Measurements from ENCODE around the gene RFESD. TPM values are rescaled to one million over a fixed set of nuclear protein-coding genes. Genes with fewer than 3 reads are reported as not detected.
A peak's percentile ranks its signal among the peaks of the same experiment; 100 is the strongest.

Gene RFESD
- total RNA-seq, 1 donor from 2014 or later = 3.1 TPM

DNA sequence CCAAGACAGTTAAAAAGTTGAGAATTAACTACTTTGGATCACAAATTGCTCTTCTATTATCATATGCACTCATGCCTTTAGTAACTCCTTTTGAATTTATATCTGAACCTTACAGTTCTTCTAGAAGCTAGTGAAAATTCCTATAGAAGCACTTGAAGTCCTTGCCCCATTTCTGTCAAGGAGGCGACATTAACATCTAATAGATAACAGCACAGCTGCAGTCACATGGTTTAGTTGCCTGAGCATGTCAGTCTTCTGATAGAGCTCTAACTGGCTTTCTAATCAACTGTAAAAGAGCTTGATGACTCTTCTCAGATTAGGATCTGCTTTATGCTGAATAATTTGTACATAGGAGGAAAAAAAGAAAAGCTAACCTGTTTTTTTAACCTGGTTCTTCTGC lies 9.0 kb downstream of the RFESD start:
- Histone ChIP-seq H3K36me3 (ENCODE audit: control insufficient read depth in 3 of 3, insufficient read depth in 3 of 3, low read length in 3 of 3) (peaks cover 0 to 9% (median 7%) of the 10 kb centered on the region in 3 donors), H3K27me3 (ENCODE audit: control insufficient read depth in 3 of 3, insufficient read depth in 3 of 3, low read length in 3 of 3) (no peaks in the 10 kb centered on the region), H3K9me3 (ENCODE audit: control insufficient read depth in 3 of 3, low read length in 3 of 3) (no peaks in the 10 kb centered on the region), H3K4me3 (ENCODE audit: low read length in 3 of 3) (no peak overlapping the region), H3K9ac (ENCODE audit: low read depth in 1 of 3, low read length in 3 of 3) (no peak overlapping the region), H3K27ac (ENCODE audit: low read depth, low read length) (no peak overlapping the region), H3K4me1 (ENCODE audit: control insufficient read depth in 3 of 3, insufficient read depth in 3 of 3, low read length in 3 of 3) (no peaks in the 10 kb centered on the region)

DNA sequence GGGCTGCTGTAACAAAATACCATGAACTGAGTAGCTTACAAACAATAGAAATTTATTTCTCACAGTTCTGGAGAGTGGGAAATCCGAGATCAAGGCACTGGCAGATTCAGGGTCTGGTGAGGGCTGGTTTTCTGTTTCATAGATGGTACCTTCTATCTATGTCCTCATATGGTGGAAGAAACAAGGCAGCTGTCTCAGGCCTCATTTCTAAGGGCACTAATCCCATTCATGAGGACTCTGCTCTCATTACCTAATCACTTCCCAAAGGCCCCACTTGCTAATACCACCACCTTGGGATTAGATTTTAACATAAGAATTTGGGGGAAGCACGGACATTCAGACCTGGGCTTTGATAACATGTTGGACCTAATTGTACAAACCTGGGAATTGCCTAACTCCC lies 13.5 kb downstream of the RFESD start:
- Histone ChIP-seq H3K27ac (ENCODE audit: low read depth, low read length) (no peak overlapping the region), H3K9me3 (ENCODE audit: control insufficient read depth in 3 of 3, low read length in 3 of 3) (no peaks in the 10 kb centered on the region), H3K4me3 (ENCODE audit: low read length in 3 of 3) (no peak overlapping the region), H3K36me3 (ENCODE audit: control insufficient read depth in 3 of 3, insufficient read depth in 3 of 3, low read length in 3 of 3) (no peaks in the 10 kb centered on the region), H3K4me1 (ENCODE audit: control insufficient read depth in 3 of 3, insufficient read depth in 3 of 3, low read length in 3 of 3) (peaks cover 0 to 4% (median 4%) of the 10 kb centered on the region in 3 donors), H3K9ac (ENCODE audit: low read depth in 1 of 3, low read length in 3 of 3) (no peak overlapping the region), H3K27me3 (ENCODE audit: control insufficient read depth in 3 of 3, insufficient read depth in 3 of 3, low read length in 3 of 3) (no peaks in the 10 kb centered on the region)

DNA sequence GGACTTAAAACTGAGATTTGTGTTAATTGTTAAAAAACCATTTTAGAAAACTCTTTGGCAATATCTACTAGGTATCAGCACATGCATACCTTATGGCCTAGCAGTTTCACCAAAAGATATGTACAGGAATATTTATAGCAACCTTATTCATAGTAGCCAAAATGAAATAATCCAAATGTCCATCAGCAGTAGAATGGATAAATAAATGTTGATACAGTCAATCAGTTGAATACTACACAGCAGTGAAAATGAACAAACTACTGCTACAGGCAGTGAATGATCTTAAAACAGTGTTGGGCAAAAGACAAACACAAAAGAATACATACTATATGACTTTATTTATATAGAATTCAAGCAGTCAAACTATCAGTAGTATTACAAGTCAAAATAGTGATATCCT lies 16.4 kb downstream of the RFESD start:
- Histone ChIP-seq H3K9me3 (ENCODE audit: control insufficient read depth in 3 of 3, low read length in 3 of 3) (no peaks in the 10 kb centered on the region), H3K4me1 (ENCODE audit: control insufficient read depth in 3 of 3, insufficient read depth in 3 of 3, low read length in 3 of 3) (peaks cover 0 to 4% (median 4%) of the 10 kb centered on the region in 3 donors), H3K4me3 (ENCODE audit: low read length in 3 of 3) (no peak overlapping the region), H3K27me3 (ENCODE audit: control insufficient read depth in 3 of 3, insufficient read depth in 3 of 3, low read length in 3 of 3) (no peaks in the 10 kb centered on the region), H3K27ac (ENCODE audit: low read depth, low read length) (no peak overlapping the region), H3K9ac (ENCODE audit: low read depth in 1 of 3, low read length in 3 of 3) (no peak overlapping the region), H3K36me3 (ENCODE audit: control insufficient read depth in 3 of 3, insufficient read depth in 3 of 3, low read length in 3 of 3) (no peaks in the 10 kb centered on the region)

DNA sequence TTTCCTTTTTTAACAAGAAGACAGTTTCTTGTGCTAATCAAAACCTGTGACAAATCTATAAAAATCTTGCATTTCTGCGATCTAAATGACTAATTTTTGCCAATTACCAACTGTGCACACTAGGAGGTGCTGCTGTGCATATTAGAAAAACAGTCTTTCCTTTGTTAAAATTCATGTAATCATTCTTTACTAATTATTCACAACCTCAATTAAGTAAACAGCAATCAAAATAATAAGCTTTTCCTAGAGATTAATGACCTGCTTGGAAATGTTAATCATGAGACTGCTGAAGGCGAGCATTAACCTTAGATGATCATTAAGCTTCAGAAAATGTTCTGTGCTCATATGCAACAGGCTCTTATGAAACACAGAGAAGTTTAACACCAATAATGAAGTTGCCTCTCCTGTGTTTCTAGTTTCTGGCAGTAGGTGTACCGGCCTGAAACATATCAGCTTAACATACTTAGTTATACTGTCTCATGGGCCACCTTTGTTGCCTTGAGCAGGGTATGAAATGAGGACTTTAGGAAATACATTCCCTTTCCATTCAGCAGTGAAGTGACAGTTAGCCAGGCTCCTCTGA lies 17.7 kb downstream of the RFESD start:
- Histone ChIP-seq H3K4me1 (ENCODE audit: control insufficient read depth in 3 of 3, insufficient read depth in 3 of 3, low read length in 3 of 3) (peaks cover 4 to 9% (median 4%) of the 10 kb centered on the region in 3 donors), H3K27ac (ENCODE audit: low read depth, low read length) (no peak overlapping the region), H3K36me3 (ENCODE audit: control insufficient read depth in 3 of 3, insufficient read depth in 3 of 3, low read length in 3 of 3) (no peaks in the 10 kb centered on the region), H3K9ac (ENCODE audit: low read depth in 1 of 3, low read length in 3 of 3) (peak overlapping the region in 2 of 3 donors; percentile 8 to 50), H3K9me3 (ENCODE audit: control insufficient read depth in 3 of 3, low read length in 3 of 3) (no peaks in the 10 kb centered on the region), H3K4me3 (ENCODE audit: low read length in 3 of 3) (no peak overlapping the region), H3K27me3 (ENCODE audit: control insufficient read depth in 3 of 3, insufficient read depth in 3 of 3, low read length in 3 of 3) (no peaks in the 10 kb centered on the region)

DNA sequence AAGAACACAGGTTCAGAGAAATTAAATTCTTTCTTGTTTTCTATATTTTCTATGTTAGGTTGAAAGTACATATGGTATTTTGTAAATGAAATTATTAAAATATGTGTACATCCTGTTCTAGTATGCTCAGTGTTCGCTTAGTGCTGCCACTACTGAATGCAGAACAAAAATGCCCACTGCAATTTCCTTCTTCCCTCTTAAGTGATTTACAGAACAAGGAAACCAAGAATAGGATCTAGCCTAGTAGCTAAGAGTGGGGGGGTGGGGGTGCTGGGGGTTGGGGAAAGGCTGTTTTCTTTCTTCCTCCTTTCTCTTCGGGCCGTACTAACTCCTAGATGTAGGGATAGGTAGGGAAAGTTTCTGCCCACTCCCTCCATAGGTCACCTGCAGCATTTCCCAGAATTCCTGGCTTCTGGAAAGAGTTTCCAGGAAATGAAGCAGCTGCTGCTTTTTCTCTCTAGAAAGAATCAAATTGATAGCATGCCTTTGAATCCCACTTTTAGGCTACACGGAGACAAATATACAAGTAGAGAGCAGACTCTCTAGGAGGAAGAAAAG lies 20.6 kb downstream of the RFESD start:
- Histone ChIP-seq H3K27me3 (ENCODE audit: control insufficient read depth in 3 of 3, insufficient read depth in 3 of 3, low read length in 3 of 3) (no peaks in the 10 kb centered on the region), H3K4me3 (ENCODE audit: low read length in 3 of 3) (no peak overlapping the region), H3K9me3 (ENCODE audit: control insufficient read depth in 3 of 3, low read length in 3 of 3) (no peaks in the 10 kb centered on the region), H3K27ac (ENCODE audit: low read depth, low read length) (no peak overlapping the region), H3K4me1 (ENCODE audit: control insufficient read depth in 3 of 3, insufficient read depth in 3 of 3, low read length in 3 of 3) (peaks cover 10 to 21% (median 13%) of the 10 kb centered on the region in 3 donors), H3K9ac (ENCODE audit: low read depth in 1 of 3, low read length in 3 of 3) (no peak overlapping the region), H3K36me3 (ENCODE audit: control insufficient read depth in 3 of 3, insufficient read depth in 3 of 3, low read length in 3 of 3) (no peaks in the 10 kb centered on the region)

DNA sequence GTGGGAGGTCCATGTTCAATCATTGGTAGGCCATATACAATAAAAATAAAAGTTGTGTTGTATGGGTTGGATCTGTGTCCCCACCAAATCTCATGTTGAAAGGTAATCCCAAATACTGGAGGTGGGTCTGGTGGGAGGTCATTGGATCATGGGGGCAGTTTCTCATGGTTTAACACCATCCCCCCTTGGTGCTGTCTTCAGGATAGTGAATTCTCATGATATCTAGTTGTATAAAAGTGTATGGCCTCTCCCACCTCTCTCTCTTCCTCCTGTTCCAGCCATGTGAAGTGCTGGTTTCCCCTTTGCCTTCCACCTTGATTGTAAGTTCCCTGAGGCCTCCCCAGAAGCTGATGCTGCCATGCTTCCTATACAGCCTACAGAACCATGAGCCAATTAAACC lies 21.1 kb downstream of the RFESD start:
- Histone ChIP-seq H3K4me1 (ENCODE audit: control insufficient read depth in 3 of 3, insufficient read depth in 3 of 3, low read length in 3 of 3) (peaks cover 10 to 21% (median 13%) of the 10 kb centered on the region in 3 donors), H3K9me3 (ENCODE audit: control insufficient read depth in 3 of 3, low read length in 3 of 3) (no peaks in the 10 kb centered on the region), H3K27me3 (ENCODE audit: control insufficient read depth in 3 of 3, insufficient read depth in 3 of 3, low read length in 3 of 3) (no peaks in the 10 kb centered on the region), H3K27ac (ENCODE audit: low read depth, low read length) (no peak overlapping the region), H3K9ac (ENCODE audit: low read depth in 1 of 3, low read length in 3 of 3) (no peak overlapping the region), H3K4me3 (ENCODE audit: low read length in 3 of 3) (no peak overlapping the region), H3K36me3 (ENCODE audit: control insufficient read depth in 3 of 3, insufficient read depth in 3 of 3, low read length in 3 of 3) (no peaks in the 10 kb centered on the region)

DNA sequence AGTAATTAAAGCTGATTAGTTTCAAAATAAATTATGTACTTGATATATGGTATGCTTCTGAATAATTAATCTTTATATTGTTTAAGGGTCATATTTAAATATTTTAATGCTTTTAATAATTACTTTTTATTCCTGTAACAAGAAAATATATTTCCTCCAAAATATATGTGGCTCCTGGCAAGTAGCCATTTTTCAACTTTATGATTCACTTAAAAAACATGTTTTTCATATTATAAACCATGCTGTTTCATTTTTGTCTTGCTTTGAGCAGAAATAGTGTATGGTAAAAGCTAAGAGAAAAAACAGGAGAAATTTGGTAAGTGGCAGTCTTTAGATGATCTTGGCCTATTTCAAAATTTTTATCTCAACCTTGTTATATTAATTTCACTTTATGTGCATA lies 21.6 kb downstream of the RFESD start:
- Histone ChIP-seq H3K4me1 (ENCODE audit: control insufficient read depth in 3 of 3, insufficient read depth in 3 of 3, low read length in 3 of 3) (peaks cover 10 to 21% (median 15%) of the 10 kb centered on the region in 3 donors), H3K27ac (ENCODE audit: low read depth, low read length) (no peak overlapping the region), H3K9ac (ENCODE audit: low read depth in 1 of 3, low read length in 3 of 3) (no peak overlapping the region)

DNA sequence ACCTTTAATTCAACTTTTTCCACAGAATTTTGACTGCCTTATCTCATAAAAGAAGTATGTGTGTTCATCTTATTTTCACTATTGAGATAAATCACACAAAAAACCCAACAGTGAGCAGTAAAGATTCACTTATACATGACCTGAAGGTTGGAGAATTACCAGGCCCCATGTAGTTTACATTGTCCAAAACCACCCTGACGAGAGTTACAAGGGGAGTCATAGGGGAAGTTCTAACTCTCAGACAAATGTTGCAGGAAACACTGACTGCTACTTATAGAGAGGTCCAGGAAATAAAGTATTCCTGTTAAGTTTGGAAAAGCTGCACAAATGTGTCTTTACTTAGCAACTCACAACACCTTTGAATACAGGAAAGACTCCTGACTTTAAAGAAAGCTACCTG lies 22.2 kb downstream of the RFESD start:
- no peak overlapping the region for H3K9ac ChIP-seq (ENCODE audit: low read depth in 1 of 3, low read length in 3 of 3)
- H3K27me3 ChIP-seq (ENCODE audit: control insufficient read depth in 3 of 3, insufficient read depth in 3 of 3, low read length in 3 of 3) = no peaks in the 10 kb centered on the region
- H3K9me3 ChIP-seq (ENCODE audit: control insufficient read depth in 3 of 3, low read length in 3 of 3) = no peaks in the 10 kb centered on the region
- no peak overlapping the region for H3K4me3 ChIP-seq (ENCODE audit: low read length in 3 of 3)
- H3K36me3 ChIP-seq (ENCODE audit: control insufficient read depth in 3 of 3, insufficient read depth in 3 of 3, low read length in 3 of 3) = no peaks in the 10 kb centered on the region
- peaks cover 10 to 21% (median 16%) of the 10 kb centered on the region in 3 donors for H3K4me1 ChIP-seq (ENCODE audit: control insufficient read depth in 3 of 3, insufficient read depth in 3 of 3, low read length in 3 of 3)
- H3K27ac ChIP-seq (ENCODE audit: low read depth, low read length) = peak overlapping the region; percentile 80

More for the DNA sequence above, 21.6 kb downstream of the RFESD start:
- Histone ChIP-seq H3K36me3 (ENCODE audit: control insufficient read depth in 3 of 3, insufficient read depth in 3 of 3, low read length in 3 of 3) (no peaks in the 10 kb centered on the region), H3K27me3 (ENCODE audit: control insufficient read depth in 3 of 3, insufficient read depth in 3 of 3, low read length in 3 of 3) (no peaks in the 10 kb centered on the region), H3K4me3 (ENCODE audit: low read length in 3 of 3) (no peak overlapping the region), H3K9me3 (ENCODE audit: control insufficient read depth in 3 of 3, low read length in 3 of 3) (no peaks in the 10 kb centered on the region)

DNA sequence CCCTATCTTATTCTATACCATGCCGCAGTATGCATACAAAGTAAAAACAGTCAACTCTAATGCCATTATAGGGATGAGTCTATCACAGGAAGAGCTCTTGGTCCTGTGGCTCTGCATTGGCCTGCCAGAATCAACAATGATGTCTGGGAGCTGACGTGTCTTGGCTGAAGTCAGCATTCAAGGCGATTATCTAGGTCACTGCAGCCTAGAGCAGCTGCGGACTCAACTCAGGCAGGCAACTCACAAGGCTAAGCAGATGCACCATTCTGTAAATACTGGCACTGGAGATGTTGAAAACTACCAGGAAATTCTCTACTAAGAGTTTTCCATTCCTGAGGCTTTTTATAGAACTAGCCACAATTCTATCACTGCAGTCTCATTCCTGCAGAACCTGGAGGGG lies 23.0 kb downstream of the RFESD start:
- H3K27ac ChIP-seq (ENCODE audit: low read depth, low read length) = peak overlapping the region; percentile 80
- no peaks in the 10 kb centered on the region for H3K36me3 ChIP-seq (ENCODE audit: control insufficient read depth in 3 of 3, insufficient read depth in 3 of 3, low read length in 3 of 3)
- H3K4me3 ChIP-seq (ENCODE audit: low read length in 3 of 3) = peak overlapping the region in 1 of 3 donors; percentile 9
- peak overlapping the region in 1 of 3 donors; percentile 9 for H3K9ac ChIP-seq (ENCODE audit: low read depth in 1 of 3, low read length in 3 of 3)
- peaks cover 10 to 18% (median 12%) of the 10 kb centered on the region in 3 donors for H3K4me1 ChIP-seq (ENCODE audit: control insufficient read depth in 3 of 3, insufficient read depth in 3 of 3, low read length in 3 of 3)
- H3K9me3 ChIP-seq (ENCODE audit: control insufficient read depth in 3 of 3, low read length in 3 of 3) = no peaks in the 10 kb centered on the region
- H3K27me3 ChIP-seq (ENCODE audit: control insufficient read depth in 3 of 3, insufficient read depth in 3 of 3, low read length in 3 of 3) = no peaks in the 10 kb centered on the region

DNA sequence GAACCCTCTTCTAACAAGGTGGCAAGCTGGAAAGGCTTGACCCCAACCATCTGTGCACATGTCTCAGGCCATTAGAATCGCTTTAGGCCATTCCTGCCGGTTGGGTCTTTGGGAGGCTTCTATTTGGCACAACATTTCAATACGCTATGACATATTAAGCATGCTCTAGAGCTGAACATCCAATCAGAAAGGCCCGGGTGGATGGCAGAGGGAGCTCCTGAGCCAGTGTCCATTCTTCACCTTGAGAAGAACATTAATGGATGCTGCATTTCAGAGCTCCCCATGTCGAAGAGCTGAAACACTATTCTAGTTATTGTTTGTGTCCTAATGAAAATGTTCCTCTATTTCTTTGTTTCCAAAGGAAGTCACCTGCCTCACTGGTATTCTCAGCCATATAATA lies 23.4 kb downstream of the RFESD start:
- H3K27me3 ChIP-seq (ENCODE audit: control insufficient read depth in 3 of 3, insufficient read depth in 3 of 3, low read length in 3 of 3) = no peaks in the 10 kb centered on the region
- no peaks in the 10 kb centered on the region for H3K36me3 ChIP-seq (ENCODE audit: control insufficient read depth in 3 of 3, insufficient read depth in 3 of 3, low read length in 3 of 3)
- peak overlapping the region; percentile 80 for H3K27ac ChIP-seq (ENCODE audit: low read depth, low read length)
- peak overlapping the region in 1 of 3 donors; percentile 9 for H3K9ac ChIP-seq (ENCODE audit: low read depth in 1 of 3, low read length in 3 of 3)
- no peaks in the 10 kb centered on the region for H3K9me3 ChIP-seq (ENCODE audit: control insufficient read depth in 3 of 3, low read length in 3 of 3)
- peaks cover 10 to 17% (median 12%) of the 10 kb centered on the region in 3 donors for H3K4me1 ChIP-seq (ENCODE audit: control insufficient read depth in 3 of 3, insufficient read depth in 3 of 3, low read length in 3 of 3)
- peak overlapping the region in 1 of 3 donors; percentile 9 for H3K4me3 ChIP-seq (ENCODE audit: low read length in 3 of 3)
